B cell (primary cell): ENCODE measurements around the gene DOCK1. TPM values are rescaled to one million over a fixed set of nuclear protein-coding genes. Genes with fewer than 3 reads are reported as not detected.

Experiments used
- ATAC-seq: fragments of 200-7000 bp; cut with Tn5 transposase; one replicate; pipeline ENCODE4 v1.10.0; 2021; ENCODE audit warnings: low read depth, mild to moderate bottlenecking, moderate number of reproducible peaks, moderate library complexity
- CTCF ChIA-PET: fragments of 350-600 bp; sonication (Branson Sonifier 250); formaldehyde crosslinking; loops from one replicate; lab custom pipeline; 2021; ENCODE audit warnings: antibody characterized with exemption, inconsistent platforms; lab: Charles Lee
- POLR2A ChIA-PET: fragments of 350-600 bp; sonication (Branson Sonifier 250); formaldehyde crosslinking; loops from one replicate; lab custom pipeline; 2021; ENCODE audit warnings: antibody characterized with exemption; lab: Charles Lee
- DNase-seq: peaks from one replicate; pipeline ENCODE4 v3.0.0; 2013
- H2AFZ ChIP-seq: 2 replicates; pipeline ENCODE4 v1.6.1; 2012; ENCODE audit warnings: mild to moderate bottlenecking, low read depth, low read length; ENCODE audit not compliant: insufficient read depth, poor library complexity, severe bottlenecking
- H3K27ac ChIP-seq, 2 donors: 1 replicate in 1 of 2; 2 replicates in 1 of 2; pipeline ENCODE4 v1.5.1; 2012 to 2013; ENCODE audit warnings: low read length in 2 of 2, mild to moderate bottlenecking in 2 of 2, moderate library complexity in 1 of 2
- H3K27me3 ChIP-seq, 4 experiments: fragments of 200-600 bp in 1 of 4; sonication (generic) in 1 of 4; replicated peaks in 1 of 4; 1 replicate in 2 of 4; 2 replicates in 2 of 4; pipeline versions ENCODE4 v1.6.1 to v1.7.0; 2013 to 2016; ENCODE audit warnings: low read length in 3 of 4, mild to moderate bottlenecking in 2 of 4, mixed read lengths in 1 of 4, moderate library complexity in 1 of 4; ENCODE audit not compliant: insufficient read depth in 4 of 4, control insufficient read depth in 3 of 4; ENCODE audit errors: control extremely low read depth in 1 of 4
- H3K36me3 ChIP-seq, 2 experiments: replicated peaks in 1 of 2; 1 replicate in 1 of 2; 2 replicates in 1 of 2; pipeline versions ENCODE4 v1.6.1 to v1.7.1; 2013; ENCODE audit warnings: low read length in 1 of 2; ENCODE audit not compliant: insufficient read depth in 2 of 2, control insufficient read depth in 1 of 2; ENCODE audit errors: control extremely low read depth in 1 of 2, extremely low read depth in 1 of 2
- H3K4me1 ChIP-seq, 2 donors: fragments of 200-600 bp in 1 of 2; sonication (generic) in 1 of 2; 1 replicate in 1 of 2; 2 replicates in 1 of 2; pipeline versions ENCODE4 v1.5.1 to v1.6.1; 2013 to 2017; ENCODE audit warnings: low read length in 2 of 2; ENCODE audit not compliant: control insufficient read depth in 2 of 2, insufficient read depth in 2 of 2
- H3K4me2 ChIP-seq: replicated peaks from 2 replicates; pipeline ENCODE3; 2012; ENCODE audit warnings: mild to moderate bottlenecking, low read depth, low read length; ENCODE audit not compliant: poor library complexity, severe bottlenecking
- H3K4me3 ChIP-seq, 5 experiments: fragments of 200-600 bp in 1 of 5; sonication (generic) in 1 of 5; 1 replicate in 3 of 5; 2 replicates in 2 of 5; pipeline versions ENCODE4 v1.5.1 to v1.7.0; 2011 to 2016; ENCODE audit warnings: low read length in 4 of 5, mild to moderate bottlenecking in 4 of 5, low read depth in 2 of 5, control low read depth in 1 of 5, moderate library complexity in 1 of 5; ENCODE audit not compliant: insufficient read depth in 1 of 5; ENCODE audit errors: control extremely low read depth in 1 of 5, extremely low read depth in 1 of 5
- H3K79me2 ChIP-seq: fragments of 200-600 bp; sonication (generic); one replicate; pipeline ENCODE4 v1.6.0; 2016; ENCODE audit warnings: low read length; ENCODE audit not compliant: control insufficient read depth, insufficient read depth
- H3K9ac ChIP-seq: fragments of 200-600 bp; sonication (generic); 2 replicates; pipeline ENCODE4 v1.6.1; 2017; ENCODE audit warnings: mild to moderate bottlenecking, low read length, moderate library complexity
- H3K9me3 ChIP-seq, 3 donors: one replicate each; pipeline versions ENCODE4 v1.6.1 to v1.7.1; 2013; ENCODE audit warnings: low read length in 2 of 3; ENCODE audit not compliant: control insufficient read depth in 2 of 3, insufficient read depth in 1 of 3; ENCODE audit errors: control extremely low read depth in 1 of 3
- H4K20me1 ChIP-seq: 2 replicates; pipeline ENCODE4 v1.6.0; 2012; ENCODE audit warnings: mild to moderate bottlenecking, low read length; ENCODE audit not compliant: insufficient read depth, control insufficient read depth, poor library complexity, severe bottlenecking
- H3K27ac Mint-ChIP-seq: one replicate; pipeline ENCODE4 v1.8.0; 2021; ENCODE audit warnings: mixed read lengths
- H3K27me3 Mint-ChIP-seq: one replicate; pipeline ENCODE4 v1.8.0; 2021; ENCODE audit warnings: mixed read lengths
- H3K4me1 Mint-ChIP-seq: one replicate; pipeline ENCODE4 v1.8.0; 2021; ENCODE audit warnings: mixed read lengths
- H3K4me3 Mint-ChIP-seq: one replicate; pipeline ENCODE4 v1.8.0; 2021; ENCODE audit warnings: mixed read lengths
- H3K9me3 Mint-ChIP-seq: one replicate; pipeline ENCODE4 v1.8.0; 2022; ENCODE audit warnings: mixed read lengths; ENCODE audit not compliant: insufficient read depth
- CTCF ChIP-seq: fragments of 200-600 bp; IDR thresholded peaks from one replicate; pipeline ENCODE4 v1.8.0; 2022; ENCODE audit warnings: antibody characterized with exemption, mild to moderate bottlenecking
- EZH2 ChIP-seq: IDR thresholded peaks from 2 replicates; pipeline ENCODE4 v1.6.1; 2012; ENCODE audit warnings: borderline replicate concordance, low read depth, mild to moderate bottlenecking, moderate library complexity, low read length; ENCODE audit not compliant: insufficient read depth, poor library complexity, severe bottlenecking
- WGBS: methylation state at CpG from one replicate; pipeline ENCODE4 v1.1.5; 2013; ENCODE audit warnings: missing lambda C conversion rate; ENCODE audit not compliant: insufficient coverage; 5-methylcytosine and 5-hydroxymethylcytosine counted together
- intact Hi-C: fragments of 100-400 bp; cut with micrococcal nuclease; formaldehyde crosslinking; loops from one replicate; pipeline ENCODE4 v1.10.0; 2022
- polyA plus RNA-seq: library from polyadenylated mRNA; depleted of rRNA; stranded (reverse); fragments of >200 nt; gene quantifications from 2 replicates; pipeline ENCODE4 v1.2.3, GENCODE V29; 2012
- total RNA-seq, 2 donors: library from RNA; stranded (reverse); fragments of 120-200 nt in 1 of 2; gene quantifications; 1 replicate in 1 of 2; 2 replicates in 1 of 2; pipeline versions ENCODE4 v1.2.3 to v1.2.4, GENCODE V29; 2013 to 2022

DOCK1 gene
- total and polyA plus RNA-seq, 2 donors (not counting 1 experiment from before 2014, with no cell fraction given), result not detected

GRCh38 chr10:127325506-127325905 is 420.3 kb downstream of the DOCK1 start:
- no peak for DNase-seq
- H3K27ac Mint-ChIP-seq, result no peak overlapping the region
- POLR2A ChIA-PET, result no interaction called here
- TF ChIP-seq CTCF, result no peak
- H3K79me2 ChIP-seq, result no peaks in the 10 kb centered on the region
- no peaks in the 10 kb centered on the region for H3K4me1 Mint-ChIP-seq
- CTCF ChIA-PET, result no interaction called here
- H4K20me1 ChIP-seq, result no peaks in the 10 kb centered on the region
- no peak overlapping the region for H3K4me3 ChIP-seq
- no peak overlapping the region for H3K4me3 Mint-ChIP-seq
- no peak for ATAC-seq
- H2AFZ ChIP-seq, result no peak overlapping the region
- no peak overlapping the region for H3K4me2 ChIP-seq
- no peak overlapping the region for H3K27ac ChIP-seq
- no peaks in the 10 kb centered on the region for H3K27me3 ChIP-seq
- no peaks in the 10 kb centered on the region for H3K9me3 ChIP-seq
- H3K9me3 Mint-ChIP-seq, result no peaks in the 10 kb centered on the region
- H3K36me3 ChIP-seq, result no peaks in the 10 kb centered on the region
- intact Hi-C loops, result no loop called here
- no peaks in the 10 kb centered on the region for H3K27me3 Mint-ChIP-seq
- no peaks in the 10 kb centered on the region for H3K4me1 ChIP-seq
- no peak overlapping the region for H3K9ac ChIP-seq
- WGBS, result 100% methylated on average over 2 of the region's 5 CpGs

GRCh38 chr10:127326883-127327282 is 421.7 kb downstream of the DOCK1 start:
- Histone ChIP-seq H4K20me1 (no peaks in the 10 kb centered on the region), H2AFZ (no peak overlapping the region), H3K4me2 (no peak overlapping the region), H3K36me3 (no peaks in the 10 kb centered on the region), H3K4me1 (no peaks in the 10 kb centered on the region), H3K79me2 (no peaks in the 10 kb centered on the region), H3K4me3 (no peak overlapping the region), H3K9me3 (no peaks in the 10 kb centered on the region), H3K27ac (no peak overlapping the region), H3K27me3 (no peaks in the 10 kb centered on the region), H3K9ac (no peak overlapping the region)
- ChIA-PET POLR2A (no interaction called here), CTCF (interaction anchor here (1.1 kb wide), 1 partner anchor 22 kb away, joined by 3 read pairs; no protein-coding TSS in a partner anchor)
- DNase-seq (no peak), ATAC-seq (no peak)
- WGBS, result no CpG with 5 or more reads among the region's 3 CpGs
- intact Hi-C loops, result no loop called here
- no peaks in the 10 kb centered on the region for H3K4me1 Mint-ChIP-seq
- H3K9me3 Mint-ChIP-seq, result no peaks in the 10 kb centered on the region
- H3K27me3 Mint-ChIP-seq, result no peaks in the 10 kb centered on the region
- no peak for TF ChIP-seq EZH2
- no peak overlapping the region for H3K4me3 Mint-ChIP-seq
- no peak overlapping the region for H3K27ac Mint-ChIP-seq
